SU-DHL-6 (cell line): ENCODE results near the gene VSTM4.

Source experiments
- CTCF ChIP-seq: fragments of 200-600 bp; sonication (generic); IDR thresholded peaks from one replicate; pipeline ENCODE4 v1.5.1; 2017; ENCODE audit warnings: antibody characterized with exemption, mild to moderate bottlenecking, low read length, moderate library complexity; ENCODE audit not compliant: insufficient read depth, poor library complexity, severe bottlenecking
- EZH2phosphoT487 ChIP-seq: fragments of 200-600 bp; sonication (generic), shearing (Covaris generic); conservative IDR thresholded peaks from 2 replicates; pipeline ENCODE4 v1.6.1; 2018; ENCODE audit warnings: mild to moderate bottlenecking, antibody characterized with exemption, low read length, moderate library complexity, mixed read lengths

GRCh38 chr10:49149881-49150280 is 34.6 kb upstream of the VSTM4 start:
- no peak for TF ChIP-seq CTCF
- TF ChIP-seq EZH2phosphoT487: no peak
